Hepatocyte (in vitro differentiated cells): ENCODE results near the gene ITGA5. TPM values are rescaled to one million over a fixed set of nuclear protein-coding genes. Genes with fewer than 3 reads are reported as not detected.

ENCODE experiments used
- DNase-seq: peaks from one replicate; pipeline ENCODE4 v3.0.0-alpha.2; 2016; ENCODE audit warnings: low spot score
- H2AFZ ChIP-seq: fragments of 200-600 bp; sonication (generic); 2 replicates; pipeline ENCODE4 v1.6.0; 2016; ENCODE audit warnings: antibody characterized with exemption, mild to moderate bottlenecking
- H3K27ac ChIP-seq: fragments of 200-600 bp; sonication (generic); 2 replicates; pipeline ENCODE4 v1.5.1; 2016; ENCODE audit warnings: mild to moderate bottlenecking
- H3K27me3 ChIP-seq: fragments of 200-600 bp; sonication (generic); 2 replicates; pipeline ENCODE4 v1.6.1; 2016
- H3K36me3 ChIP-seq: fragments of 200-600 bp; sonication (generic); replicated peaks from 2 replicates; pipeline ENCODE4 v1.5.1; 2016; ENCODE audit warnings: low read depth; ENCODE audit not compliant: insufficient read depth
- H3K4me1 ChIP-seq: fragments of 200-600 bp; sonication (generic); 2 replicates; pipeline ENCODE4 v1.5.1; 2016; ENCODE audit warnings: mild to moderate bottlenecking, moderate library complexity; ENCODE audit not compliant: insufficient read depth
- H3K4me2 ChIP-seq: fragments of 200-600 bp; sonication (generic); 2 replicates; pipeline ENCODE4 v1.6.0; 2016
- H3K4me3 ChIP-seq: fragments of 200-600 bp; sonication (generic); 2 replicates; pipeline ENCODE4 v1.5.1; 2016; ENCODE audit warnings: mild to moderate bottlenecking
- H3K79me2 ChIP-seq: fragments of 200-600 bp; sonication (generic); 2 replicates; pipeline ENCODE4 v1.6.0; 2017; ENCODE audit warnings: mild to moderate bottlenecking
- H3K9me2 ChIP-seq: fragments of 200-600 bp; sonication (generic); replicated peaks from 2 replicates; pipeline ENCODE4 v1.6.0; 2017; ENCODE audit warnings: mild to moderate bottlenecking; ENCODE audit not compliant: insufficient read depth
- H3K9me3 ChIP-seq: fragments of 200-600 bp; sonication (generic); 2 replicates; pipeline ENCODE4 v1.5.1; 2016; ENCODE audit warnings: low read depth, mild to moderate bottlenecking
- H4K20me1 ChIP-seq: fragments of 200-600 bp; sonication (generic); 2 replicates; pipeline ENCODE4 v1.6.0; 2016; ENCODE audit warnings: mild to moderate bottlenecking; ENCODE audit not compliant: insufficient read depth, poor library complexity, severe bottlenecking
- EZH2 ChIP-seq: fragments of 200-600 bp; sonication (generic); IDR thresholded peaks from 2 replicates; pipeline ENCODE4 v1.6.1; 2016; ENCODE audit warnings: antibody characterized with exemption, mild to moderate bottlenecking, borderline replicate concordance
- EZH2phosphoT487 ChIP-seq: fragments of 200-600 bp; sonication (generic); IDR thresholded peaks from one replicate; pipeline ENCODE4 v1.6.1; 2018; ENCODE audit warnings: antibody characterized with exemption, mild to moderate bottlenecking, low read depth, moderate library complexity; ENCODE audit not compliant: unreplicated experiment, severe bottlenecking
- WGBS: methylation state at CpG from one replicate; pipeline ENCODE4 v1.1.6; 2016; ENCODE audit warnings: low lambda C conversion rate; ENCODE audit errors: missing lambda C conversion rate; 5-methylcytosine and 5-hydroxymethylcytosine counted together
- polyA plus RNA-seq: library from polyadenylated mRNA; unstranded; fragments of >200 nt; fragmentation: Nextera tagmentation; extraction: Ambion mirVana; gene quantifications from 2 replicates; pipeline ENCODE4 v1.2.1, GENCODE V29; 2016
- total RNA-seq: library from RNA; depleted of rRNA; stranded (reverse); fragments of >200 nt; gene quantifications from 2 replicates; pipeline ENCODE4 v1.2.3, GENCODE V29; 2014
- TF ChIP-seq, protein P1 (sequence below): fragments of 200-600 bp; sonication (generic); IDR thresholded peaks from 2 replicates; pipeline ENCODE4 v1.5.1; 2016; ENCODE audit warnings: antibody characterized with exemption, mild to moderate bottlenecking; ENCODE audit not compliant: poor library complexity

The ITGA5 gene
- total and polyA plus RNA-seq, 2 experiments from 2014 or later: 45.7 to 57.2 TPM

DNA sequence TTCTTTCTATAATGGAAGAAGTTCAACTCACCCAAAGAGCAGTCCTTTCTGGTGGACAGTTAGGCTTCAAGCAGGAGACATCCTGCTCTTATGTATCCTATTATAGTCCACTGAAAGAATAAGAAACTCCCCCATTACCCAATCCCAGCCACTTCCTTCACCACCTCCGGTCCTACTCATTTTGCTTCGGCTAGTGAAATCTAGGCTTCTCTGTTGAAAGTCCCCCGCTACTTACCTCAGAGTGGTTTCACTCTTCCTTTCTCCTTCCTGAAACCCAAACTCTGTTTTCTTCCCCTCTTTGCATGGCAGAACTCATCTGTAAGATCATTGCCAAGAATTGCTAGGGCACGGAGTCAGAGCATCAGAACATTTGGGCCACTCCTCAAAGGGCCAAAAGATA, 54.7 kb downstream of the ITGA5 start, which contains the start of gene GPR84:
GPR84 (minus strand) TSS at position 74 of the 400 bp plus-strand sequence. CDS start 635 bp downstream, outside the sequence.
- 91% methylated on average over 4 of the region's 4 CpGs for WGBS
- Histone ChIP-seq H3K27ac (no peak within 1 kb of the TSS), H3K9me3 (no peaks in the 10 kb centered on the region), H3K4me1 (peaks cover 19% of the 10 kb centered on the region), H3K9me2 (no peaks in the 10 kb centered on the region), H3K4me3 (no peak within 1 kb of the TSS), H4K20me1 (no peaks in the 10 kb centered on the region), H3K4me2 (no peak within 1 kb of the TSS), H2AFZ (no peak within 1 kb of the TSS), H3K79me2 (no peaks in the 10 kb centered on the region), H3K36me3 (no peaks in the 10 kb centered on the region), H3K27me3 (peaks cover 3% of the 10 kb centered on the region)
- DNase-seq: no peak
- TF ChIP-seq EZH2phosphoT487: no peak
- TF ChIP-seq EZH2: no peak
- TF ChIP-seq, protein P1, sequence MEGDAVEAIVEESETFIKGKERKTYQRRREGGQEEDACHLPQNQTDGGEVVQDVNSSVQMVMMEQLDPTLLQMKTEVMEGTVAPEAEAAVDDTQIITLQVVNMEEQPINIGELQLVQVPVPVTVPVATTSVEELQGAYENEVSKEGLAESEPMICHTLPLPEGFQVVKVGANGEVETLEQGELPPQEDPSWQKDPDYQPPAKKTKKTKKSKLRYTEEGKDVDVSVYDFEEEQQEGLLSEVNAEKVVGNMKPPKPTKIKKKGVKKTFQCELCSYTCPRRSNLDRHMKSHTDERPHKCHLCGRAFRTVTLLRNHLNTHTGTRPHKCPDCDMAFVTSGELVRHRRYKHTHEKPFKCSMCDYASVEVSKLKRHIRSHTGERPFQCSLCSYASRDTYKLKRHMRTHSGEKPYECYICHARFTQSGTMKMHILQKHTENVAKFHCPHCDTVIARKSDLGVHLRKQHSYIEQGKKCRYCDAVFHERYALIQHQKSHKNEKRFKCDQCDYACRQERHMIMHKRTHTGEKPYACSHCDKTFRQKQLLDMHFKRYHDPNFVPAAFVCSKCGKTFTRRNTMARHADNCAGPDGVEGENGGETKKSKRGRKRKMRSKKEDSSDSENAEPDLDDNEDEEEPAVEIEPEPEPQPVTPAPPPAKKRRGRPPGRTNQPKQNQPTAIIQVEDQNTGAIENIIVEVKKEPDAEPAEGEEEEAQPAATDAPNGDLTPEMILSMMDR: no peak

DNA sequence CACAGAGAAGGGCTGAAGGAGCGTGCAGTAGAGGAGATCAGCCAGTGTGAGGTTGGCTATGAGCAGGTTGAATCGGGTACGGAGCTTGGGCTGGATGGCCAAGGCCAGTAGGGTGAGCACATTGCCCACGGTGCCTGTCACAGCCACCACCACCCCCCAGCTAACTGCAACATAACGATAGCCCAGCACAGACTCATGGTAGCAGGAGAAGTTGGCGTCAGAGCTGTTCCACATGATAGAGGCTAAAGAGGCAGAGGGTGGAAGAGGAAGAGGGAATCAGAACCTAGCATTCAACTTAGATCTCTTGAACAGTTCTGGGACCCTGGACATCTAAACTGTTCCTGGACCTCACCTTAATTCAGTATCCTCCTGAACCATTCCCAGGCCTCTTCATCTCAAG, 55.4 kb downstream of the ITGA5 start:
- 90% methylated on average over 6 of the region's 6 CpGs for WGBS
- Histone ChIP-seq H3K79me2 (no peaks in the 10 kb centered on the region), H2AFZ (no peak overlapping the region), H3K4me2 (no peak overlapping the region), H3K4me1 (peaks cover 12% of the 10 kb centered on the region), H3K36me3 (no peaks in the 10 kb centered on the region), H3K9me3 (no peaks in the 10 kb centered on the region), H4K20me1 (no peaks in the 10 kb centered on the region), H3K4me3 (no peak overlapping the region), H3K27ac (no peak overlapping the region), H3K27me3 (peaks cover 3% of the 10 kb centered on the region), H3K9me2 (no peaks in the 10 kb centered on the region)
- no peak for DNase-seq
- no peak for TF ChIP-seq EZH2phosphoT487
- TF ChIP-seq, protein P1: no peak
- no peak for TF ChIP-seq EZH2

DNA sequence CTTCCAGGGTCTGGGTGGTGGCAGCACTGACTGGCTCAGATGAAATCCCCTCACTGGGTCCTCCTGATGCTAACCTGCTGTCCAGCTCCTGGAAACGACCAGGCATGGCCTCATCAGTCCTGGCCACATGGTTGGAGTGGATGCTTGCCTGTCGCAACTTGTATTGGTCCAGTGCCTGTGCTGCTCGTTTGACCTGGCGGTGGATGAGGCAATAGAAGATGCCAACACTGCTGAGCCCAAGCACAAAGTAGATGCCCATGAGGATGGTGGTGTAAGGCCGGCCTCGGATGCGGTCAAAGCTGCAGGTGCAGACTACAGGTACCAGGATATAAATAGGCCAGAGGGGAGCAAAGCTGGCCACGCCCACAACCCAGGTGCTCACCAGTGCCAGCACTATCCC, 56.0 kb downstream of the ITGA5 start:
- Histone ChIP-seq H3K27me3 (peaks cover 3% of the 10 kb centered on the region), H3K9me3 (no peaks in the 10 kb centered on the region), H4K20me1 (no peaks in the 10 kb centered on the region), H3K36me3 (no peaks in the 10 kb centered on the region), H3K4me3 (no peak overlapping the region), H2AFZ (no peak overlapping the region), H3K4me1 (peaks cover 14% of the 10 kb centered on the region), H3K9me2 (no peaks in the 10 kb centered on the region), H3K79me2 (no peaks in the 10 kb centered on the region), H3K27ac (no peak overlapping the region), H3K4me2 (no peak overlapping the region)
- WGBS: 89% methylated on average over 8 of the region's 8 CpGs
- DNase-seq: no peak
- TF ChIP-seq EZH2phosphoT487: no peak
- TF ChIP-seq EZH2: no peak
- TF ChIP-seq, protein P1: no peak
